ENCODE results near the gene PLA2R1.

GRCh38 chr2:160050147-160050546 lies 12.3 kb downstream of the PLA2R1 start:
- no peak for TF ChIP-seq POLR2AphosphoS5 (IDR thresholded peaks at IDR 0.05; ENCODE audit: low read depth, low read length)
- TF ChIP-seq, protein P1, sequence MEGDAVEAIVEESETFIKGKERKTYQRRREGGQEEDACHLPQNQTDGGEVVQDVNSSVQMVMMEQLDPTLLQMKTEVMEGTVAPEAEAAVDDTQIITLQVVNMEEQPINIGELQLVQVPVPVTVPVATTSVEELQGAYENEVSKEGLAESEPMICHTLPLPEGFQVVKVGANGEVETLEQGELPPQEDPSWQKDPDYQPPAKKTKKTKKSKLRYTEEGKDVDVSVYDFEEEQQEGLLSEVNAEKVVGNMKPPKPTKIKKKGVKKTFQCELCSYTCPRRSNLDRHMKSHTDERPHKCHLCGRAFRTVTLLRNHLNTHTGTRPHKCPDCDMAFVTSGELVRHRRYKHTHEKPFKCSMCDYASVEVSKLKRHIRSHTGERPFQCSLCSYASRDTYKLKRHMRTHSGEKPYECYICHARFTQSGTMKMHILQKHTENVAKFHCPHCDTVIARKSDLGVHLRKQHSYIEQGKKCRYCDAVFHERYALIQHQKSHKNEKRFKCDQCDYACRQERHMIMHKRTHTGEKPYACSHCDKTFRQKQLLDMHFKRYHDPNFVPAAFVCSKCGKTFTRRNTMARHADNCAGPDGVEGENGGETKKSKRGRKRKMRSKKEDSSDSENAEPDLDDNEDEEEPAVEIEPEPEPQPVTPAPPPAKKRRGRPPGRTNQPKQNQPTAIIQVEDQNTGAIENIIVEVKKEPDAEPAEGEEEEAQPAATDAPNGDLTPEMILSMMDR (IDR thresholded peaks at IDR 0.05) = no peak
- TF ChIP-seq, protein P2, sequence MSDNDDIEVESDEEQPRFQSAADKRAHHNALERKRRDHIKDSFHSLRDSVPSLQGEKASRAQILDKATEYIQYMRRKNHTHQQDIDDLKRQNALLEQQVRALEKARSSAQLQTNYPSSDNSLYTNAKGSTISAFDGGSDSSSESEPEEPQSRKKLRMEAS (IDR thresholded peaks at IDR 0.05; ENCODE audit: low read depth) = no peak
- no peak for TF ChIP-seq RFX5 (IDR thresholded peaks at IDR 0.05; ENCODE audit: low read length)
- TF ChIP-seq USF2 (IDR thresholded peaks at IDR 0.05; ENCODE audit: borderline replicate concordance, low read depth, low read length) = no peak
- no peak for TF ChIP-seq GABPA (IDR thresholded peaks at IDR 0.05; ENCODE audit: low read depth)
- no peak for TF ChIP-seq RAD21 (IDR thresholded peaks at IDR 0.05; ENCODE audit: low read length)
- TF ChIP-seq SMC3 (IDR thresholded peaks at IDR 0.05; ENCODE audit: low read depth, low read length) = no peak

Data from SK-N-SH (cell line).